T1000 (cell line): ENCODE data around the gene TICAM2.

Experiments used
- DNase-seq: peaks from one replicate; lab custom pipeline; 2025; ENCODE audit warnings: mixed read lengths; lab: John Stamatoyannopoulos, UW

TICAM2 gene

GRCh38 chr5:115568668-115569067 is 33.6 kb downstream of the TICAM2 start:
- DNase-seq = no peak

GRCh38 chr5:115565233-115565632 is 37.0 kb downstream of the TICAM2 start:
- no peak for DNase-seq

- DNase-seq = no peak
These were observed 41.1 kb downstream of the TICAM2 start for GRCh38 chr5:115561176-115561575.

DNA sequence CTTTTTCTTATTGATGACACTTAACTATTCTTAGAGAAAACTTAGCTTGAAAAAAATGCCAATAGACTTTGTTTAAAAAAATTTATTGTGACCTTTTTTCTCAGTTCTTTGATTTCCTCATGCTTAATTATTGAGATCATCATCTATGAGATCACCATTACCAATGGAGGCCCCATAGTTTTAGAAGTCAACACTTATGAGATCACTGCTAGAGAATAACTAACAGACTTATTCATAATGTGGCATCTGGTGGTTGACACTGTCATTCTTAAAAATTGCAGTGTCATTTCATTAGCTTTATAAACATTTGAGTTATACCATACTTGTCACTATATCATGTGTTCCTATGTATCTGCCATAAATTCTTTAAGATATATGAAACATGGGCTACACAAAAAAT is 42.8 kb downstream of the TICAM2 start:
- DNase-seq = no peak

GRCh38 chr5:115558388-115558956 is 43.8 kb downstream of the TICAM2 start:
- DNase-seq = no peak

GRCh38 chr5:115557667-115558387 is 44.5 kb downstream of the TICAM2 start:
- DNase-seq = no peak

- no peak for DNase-seq
These were observed 46.0 kb downstream of the TICAM2 start for GRCh38 chr5:115556276-115556675.

DNA sequence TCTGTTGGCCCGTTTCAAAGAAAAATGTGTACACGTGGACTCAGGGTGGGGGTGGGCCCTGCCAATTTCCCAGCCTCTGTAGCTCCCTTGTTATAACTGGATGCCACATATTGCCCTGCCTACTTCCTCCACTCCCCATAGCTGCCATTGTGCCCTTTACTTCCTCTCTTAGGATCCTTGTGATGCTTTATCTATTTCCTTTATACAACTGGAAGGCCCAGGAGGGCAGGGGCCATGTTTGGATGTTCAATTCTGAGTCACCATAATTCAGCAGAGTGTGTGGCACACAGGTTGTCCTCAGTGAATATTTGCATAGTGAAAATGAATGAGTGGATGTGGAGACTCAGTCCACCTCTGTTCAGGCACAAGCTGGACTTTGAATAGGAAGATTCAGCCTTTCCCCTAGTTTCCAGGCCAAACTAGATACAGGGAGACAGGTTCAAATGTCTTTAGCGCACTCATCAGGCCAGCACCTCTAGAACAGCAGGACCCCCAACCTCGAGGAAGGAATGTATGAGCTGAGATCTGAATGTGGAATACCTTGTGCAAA is 47.1 kb downstream of the TICAM2 start:
- no peak for DNase-seq

- no peak for DNase-seq
These were observed 49.2 kb downstream of the TICAM2 start for GRCh38 chr5:115553082-115553481.

DNA sequence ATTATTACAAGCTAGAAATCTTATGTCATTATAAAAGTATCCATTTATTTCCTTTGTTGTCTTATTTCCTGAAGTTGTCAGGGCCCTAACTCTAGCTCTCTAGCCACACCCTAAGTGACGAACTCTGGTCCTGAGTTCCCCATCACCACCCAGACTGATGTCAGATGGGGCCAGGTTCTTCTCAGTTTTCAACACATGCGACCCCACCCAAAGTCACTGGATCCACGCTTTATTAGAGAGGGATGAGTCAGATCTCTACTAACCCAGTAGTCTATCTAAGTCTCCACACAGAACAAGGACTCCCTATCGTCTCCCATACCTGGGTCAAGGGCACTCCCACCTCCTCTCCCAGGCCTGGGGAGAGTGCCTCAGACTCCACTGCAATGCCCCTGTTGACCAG is 50.9 kb downstream of the TICAM2 start:
- DNase-seq = no peak

DNA sequence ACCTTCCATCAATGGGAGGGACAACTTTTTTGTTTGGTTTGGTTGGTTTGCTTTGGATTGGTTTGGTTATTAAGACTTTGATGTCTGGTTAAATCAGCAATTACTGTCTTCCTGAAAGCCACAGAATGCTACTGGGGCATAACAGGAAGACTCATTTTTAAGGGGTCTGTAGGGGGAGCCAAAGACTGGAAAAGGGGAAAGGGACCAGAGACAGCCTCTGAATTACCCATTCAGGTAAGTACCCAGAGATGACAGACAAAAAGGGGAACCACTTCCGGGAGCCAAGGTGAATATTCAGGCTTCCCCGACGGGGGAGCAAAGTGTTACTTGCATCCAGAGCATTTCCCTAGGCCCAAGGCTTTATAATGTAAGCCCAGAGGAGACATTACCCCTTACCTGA is 53.1 kb downstream of the TICAM2 start:
- no peak for DNase-seq

DNA sequence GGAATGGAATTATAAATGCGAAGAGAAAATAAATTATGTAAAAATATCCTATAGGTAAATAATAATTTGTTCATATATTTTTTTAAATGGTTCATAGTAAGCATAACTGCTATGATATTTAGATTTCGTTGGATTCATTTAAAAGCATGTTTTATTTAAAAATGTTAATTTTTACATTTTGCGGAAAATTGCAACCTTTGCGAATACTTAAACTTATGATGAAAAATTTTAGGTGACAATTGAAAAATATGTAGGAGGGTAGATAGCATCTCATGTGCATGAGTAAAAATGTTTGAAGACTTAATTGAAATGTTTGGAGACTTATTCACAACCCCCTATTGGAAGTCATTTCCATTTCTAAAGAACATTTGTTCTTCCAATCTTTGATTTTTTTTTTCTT is 53.6 kb downstream of the TICAM2 start:
- no peak for DNase-seq

- DNase-seq = no peak
These were observed 56.9 kb downstream of the TICAM2 start for GRCh38 chr5:115545351-115545882.

DNA sequence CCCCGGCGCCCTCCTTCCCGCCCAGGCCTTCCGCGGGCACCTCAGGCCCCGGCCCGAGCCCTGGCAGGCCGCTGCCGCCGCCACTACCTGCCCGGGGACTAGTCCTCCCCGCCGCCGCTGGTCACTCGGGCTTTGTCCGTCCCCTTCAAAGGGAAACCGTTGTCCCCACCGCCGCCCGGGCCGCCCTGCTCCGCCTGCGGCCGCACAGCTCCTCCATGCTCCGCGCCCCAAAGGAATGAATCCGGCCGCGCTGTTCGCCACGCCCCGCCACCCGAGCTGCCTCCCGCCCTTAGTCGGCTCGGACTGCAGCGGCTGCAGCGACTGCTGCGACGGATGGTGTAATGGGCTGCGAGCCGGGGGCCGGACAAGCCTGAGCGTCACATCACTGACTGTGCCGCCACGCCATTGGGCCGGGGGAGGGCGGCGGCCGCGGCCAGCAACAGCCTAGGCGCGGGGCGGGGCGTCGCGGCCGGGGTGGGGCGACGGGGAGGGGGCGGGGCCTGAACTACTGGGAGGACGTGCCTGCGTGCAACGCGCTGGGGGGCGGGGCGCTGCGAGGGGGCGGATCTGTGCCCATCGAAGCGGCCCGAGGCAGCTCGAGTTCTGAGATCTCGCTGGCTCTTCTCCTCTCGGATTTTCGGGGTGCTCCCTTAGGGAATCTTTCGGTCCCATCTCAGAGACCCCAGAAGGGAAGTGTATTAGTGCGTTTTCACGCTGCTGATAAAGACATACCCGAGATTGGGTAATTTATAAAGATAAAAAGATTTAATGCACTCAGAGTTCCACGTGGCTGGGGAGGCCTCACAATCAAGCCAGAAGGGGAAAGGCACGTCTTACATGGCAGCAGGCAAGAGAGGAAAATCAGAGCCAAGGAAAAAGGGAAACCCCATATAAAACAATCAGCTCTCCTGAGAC is 57.6 kb downstream of the TICAM2 start, which contains the start of gene FEM1C:
Gene FEM1C (minus strand): TSS at position 340 of the 915 bp plus-strand sequence. CDS start 1,282 bp downstream, outside the sequence.
- DNase-seq = peak; percentile 96

GRCh38 chr5:115544043-115544435 is 58.2 kb downstream of the TICAM2 start:
- DNase-seq = no peak

- no peak for DNase-seq
These were observed 58.8 kb downstream of the TICAM2 start for GRCh38 chr5:115543365-115544042.

GRCh38 chr5:115542651-115543364 is 59.5 kb downstream of the TICAM2 start:
- DNase-seq = no peak

- no peak for DNase-seq
These were observed 60.2 kb downstream of the TICAM2 start for GRCh38 chr5:115542086-115542485.

GRCh38 chr5:115541611-115542010 is 60.7 kb downstream of the TICAM2 start:
- DNase-seq = no peak

DNA sequence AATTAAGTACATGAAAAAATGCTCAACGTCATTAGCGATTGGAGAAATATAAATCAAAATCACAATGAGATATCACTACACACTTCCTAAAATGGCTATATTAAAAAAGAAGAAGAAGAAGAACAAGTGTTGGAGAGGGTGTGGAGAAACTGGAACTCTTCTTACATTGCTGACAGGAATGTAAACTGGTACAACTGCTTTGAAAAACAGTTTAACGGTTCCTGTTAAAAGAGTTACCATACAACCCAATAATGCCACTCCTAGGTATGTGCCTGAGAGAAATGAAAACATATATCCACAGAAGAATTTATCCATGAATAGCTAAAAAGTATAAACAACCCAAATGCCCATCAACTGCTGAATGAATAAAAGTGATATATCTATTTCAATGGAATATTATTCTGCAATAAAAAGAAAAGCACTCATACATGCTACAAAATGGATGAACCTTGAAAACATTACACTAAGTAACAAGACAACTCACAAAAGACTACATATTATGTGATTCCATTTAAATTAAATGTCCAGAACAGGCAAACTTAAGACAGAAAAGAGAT is 66.7 kb downstream of the TICAM2 start:
- no peak for DNase-seq

DNA sequence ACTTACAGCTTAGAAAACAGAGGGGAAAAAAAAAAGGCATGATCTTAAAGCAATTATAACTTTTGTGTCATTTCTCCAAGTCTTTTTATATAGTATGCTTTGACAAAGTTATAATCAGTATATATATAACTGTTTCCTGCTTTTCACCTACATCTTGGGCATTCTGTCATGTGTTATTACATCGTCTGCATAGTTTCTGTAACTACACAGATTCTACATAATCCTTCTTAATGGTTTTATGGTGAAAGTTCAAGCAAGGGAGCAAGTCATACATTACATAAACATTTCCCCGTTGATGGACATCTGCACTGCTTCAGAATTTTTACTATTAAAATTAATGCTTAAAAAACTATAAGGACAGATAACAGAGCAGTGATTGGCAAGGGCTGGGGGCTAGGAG is 69.8 kb downstream of the TICAM2 start:
- DNase-seq = no peak
